H9 (cell line): ENCODE results near the gene TAF4B. TPM values are rescaled to one million over a fixed set of nuclear protein-coding genes. Genes with fewer than 3 reads are reported as not detected.

Experiments used
- DNase-seq: peaks from one replicate; pipeline ENCODE4 v3.0.0-alpha.2; 2017
- H2AFZ ChIP-seq: one replicate; pipeline ENCODE4 v1.6.1; 2013; ENCODE audit warnings: mild to moderate bottlenecking, low read length, control low read depth, moderate library complexity
- H2AK5ac ChIP-seq: 2 replicates; pipeline ENCODE4 v1.6.1; 2013; ENCODE audit warnings: low read length, control low read depth, mixed read lengths; ENCODE audit not compliant: insufficient read length
- H2BK120ac ChIP-seq: one replicate; pipeline ENCODE4 v1.6.1; 2013; ENCODE audit warnings: low read depth, mild to moderate bottlenecking, low read length, control low read depth, inconsistent platforms; ENCODE audit not compliant: poor library complexity, severe bottlenecking
- H2BK12ac ChIP-seq: 2 replicates; pipeline ENCODE4 v1.6.1; 2013; ENCODE audit warnings: low read length, control low read depth, mixed read lengths, low read depth; ENCODE audit not compliant: insufficient read length
- H2BK15ac ChIP-seq: 2 replicates; pipeline ENCODE4 v1.6.1; 2013; ENCODE audit warnings: low read depth, low read length, control low read depth
- H2BK20ac ChIP-seq: one replicate; pipeline ENCODE4 v1.6.1; 2013; ENCODE audit warnings: low read depth, mild to moderate bottlenecking, low read length, control low read depth, inconsistent platforms; ENCODE audit not compliant: poor library complexity, severe bottlenecking
- H2BK5ac ChIP-seq: 2 replicates; pipeline ENCODE4 v1.6.1; 2013; ENCODE audit warnings: low read length, control low read depth, mixed read lengths; ENCODE audit not compliant: insufficient read length
- H3K14ac ChIP-seq: 2 replicates; pipeline ENCODE4 v1.6.1; 2013; ENCODE audit warnings: low read length, control low read depth; ENCODE audit not compliant: insufficient read depth
- H3K18ac ChIP-seq: 2 replicates; pipeline ENCODE4 v1.6.1; 2013; ENCODE audit warnings: low read depth, mild to moderate bottlenecking, mixed read lengths, low read length, control low read depth; ENCODE audit not compliant: insufficient read length
- H3K23ac ChIP-seq: 2 replicates; pipeline ENCODE4 v1.6.1; 2013; ENCODE audit warnings: low read length, control low read depth, mixed read lengths, low read depth; ENCODE audit not compliant: insufficient read length
- H3K23me2 ChIP-seq: 2 replicates; pipeline ENCODE4 v1.6.1; 2013; ENCODE audit warnings: low read depth, mild to moderate bottlenecking, mixed read lengths, low read length, control low read depth; ENCODE audit not compliant: insufficient read length, poor library complexity, severe bottlenecking
- H3K27ac ChIP-seq: 2 replicates; pipeline ENCODE4 v1.5.1; 2013; ENCODE audit warnings: low read length, control low read depth, mixed read lengths, low read depth; ENCODE audit not compliant: insufficient read length
- H3K27me3 ChIP-seq: 2 replicates; pipeline ENCODE4 v1.6.1; 2013; ENCODE audit warnings: low read length, control low read depth, inconsistent platforms; ENCODE audit not compliant: insufficient read depth
- H3K4ac ChIP-seq: 2 replicates; pipeline ENCODE4 v1.6.1; 2013; ENCODE audit warnings: low read depth, mild to moderate bottlenecking, control low read depth, inconsistent platforms, low read length, moderate library complexity
- H3K4me1 ChIP-seq: 2 replicates; pipeline ENCODE4 v1.6.1; 2013; ENCODE audit warnings: low read length, control low read depth, inconsistent platforms; ENCODE audit not compliant: insufficient read depth
- H3K4me2 ChIP-seq: 2 replicates; pipeline ENCODE4 v1.6.1; 2013; ENCODE audit warnings: low read length, control low read depth, mixed read lengths; ENCODE audit not compliant: insufficient read length, insufficient read depth
- H3K56ac ChIP-seq: 2 replicates; pipeline ENCODE4 v1.6.1; 2013; ENCODE audit warnings: low read depth, mild to moderate bottlenecking, mixed read lengths, low read length, control low read depth; ENCODE audit not compliant: insufficient read length
- H3K79me1 ChIP-seq: 2 replicates; pipeline ENCODE4 v1.6.1; 2013; ENCODE audit warnings: low read depth, mild to moderate bottlenecking, moderate library complexity, low read length, control low read depth, inconsistent platforms; ENCODE audit not compliant: insufficient read depth, poor library complexity, severe bottlenecking
- H3K79me2 ChIP-seq: 2 replicates; pipeline ENCODE4 v1.6.1; 2013; ENCODE audit warnings: low read length, control low read depth, inconsistent platforms; ENCODE audit not compliant: insufficient read depth
- H3K9ac ChIP-seq: 2 replicates; pipeline ENCODE4 v1.6.1; 2013; ENCODE audit warnings: low read length, control low read depth, mixed read lengths; ENCODE audit not compliant: insufficient read length; ENCODE audit errors: extremely low read depth
- H3K9me3 ChIP-seq: one replicate; pipeline ENCODE4 v1.6.1; 2013; ENCODE audit warnings: low read depth, low read length, inconsistent platforms; ENCODE audit not compliant: control insufficient read depth
- H3T11ph ChIP-seq: one replicate; pipeline ENCODE4 v1.6.1; 2013; ENCODE audit warnings: mild to moderate bottlenecking, low read length, control low read depth, inconsistent platforms
- H4K20me1 ChIP-seq: one replicate; pipeline ENCODE4 v1.6.1; 2013; ENCODE audit not compliant: control insufficient read depth, insufficient read length, insufficient read depth
- H4K5ac ChIP-seq: 2 replicates; pipeline ENCODE4 v1.6.1; 2013; ENCODE audit warnings: low read depth, mild to moderate bottlenecking, mixed read lengths, low read length, control low read depth; ENCODE audit not compliant: insufficient read length
- H4K8ac ChIP-seq: replicated peaks from 2 replicates; pipeline ENCODE4 v1.6.1; 2013; ENCODE audit warnings: low read length, control low read depth, mixed read lengths, low read depth; ENCODE audit not compliant: insufficient read length
- H4K91ac ChIP-seq: 2 replicates; pipeline ENCODE4 v1.6.1; 2013; ENCODE audit warnings: low read depth, mild to moderate bottlenecking, moderate library complexity, mixed read lengths, low read length, control low read depth; ENCODE audit not compliant: insufficient read length
- H3K27ac Mint-ChIP-seq, 3 experiments: 2 replicates in 2 of 3; 3 replicates in 1 of 3; pipeline ENCODE4 v1.8.0; 2020 to 2021; ENCODE audit warnings: mixed read lengths in 3 of 3, mild to moderate bottlenecking in 1 of 3, moderate library complexity in 1 of 3
- H3K27me3 Mint-ChIP-seq: 2 replicates; pipeline ENCODE4 v1.8.0; 2021; ENCODE audit warnings: low read depth, mild to moderate bottlenecking, moderate library complexity, mixed read lengths
- H3K36me3 Mint-ChIP-seq, 3 experiments: 2 replicates in 2 of 3; 3 replicates in 1 of 3; pipeline ENCODE4 v1.8.0; 2020 to 2021; ENCODE audit warnings: low read depth in 3 of 3, mixed read lengths in 3 of 3; ENCODE audit not compliant: insufficient read depth in 1 of 3
- H3K4me1 Mint-ChIP-seq, 2 experiments: 2 replicates each; pipeline ENCODE4 v1.8.0; 2020; ENCODE audit warnings: mixed read lengths in 2 of 2
- H3K4me3 Mint-ChIP-seq, 2 experiments: 2 replicates in 1 of 2; 3 replicates in 1 of 2; pipeline ENCODE4 v1.8.0; 2020 to 2021; ENCODE audit warnings: mild to moderate bottlenecking in 2 of 2, mixed read lengths in 2 of 2, moderate library complexity in 1 of 2
- H3K9me3 Mint-ChIP-seq, 2 experiments: 2 replicates in 1 of 2; 3 replicates in 1 of 2; pipeline ENCODE4 v1.8.0; 2020; ENCODE audit warnings: mild to moderate bottlenecking in 2 of 2, mixed read lengths in 2 of 2, moderate library complexity in 1 of 2
- CTCF ChIP-seq: fragments of 200-600 bp; sonication (generic); conservative IDR thresholded peaks from 3 replicates; pipeline ENCODE4 v1.8.0; 2021; ENCODE audit warnings: antibody characterized with exemption, mild to moderate bottlenecking
- WGBS: extraction: QIAGEN DNeasy Blood & Tissue Kit; methylation state at CpG from one replicate; pipeline ENCODE4 v1.1.7; 2013; ENCODE audit warnings: missing lambda C conversion rate, low lambda C conversion rate, mixed read lengths; ENCODE audit not compliant: insufficient read length; ENCODE audit errors: extremely low coverage; 5-methylcytosine and 5-hydroxymethylcytosine counted together
- total RNA-seq: library from RNA; stranded (reverse); gene quantifications from 2 replicates; pipeline ENCODE4 v1.2.1, GENCODE V29; 2021

TAF4B gene
- total RNA-seq, 1 experiment from 2014 or later = 19.8 TPM

- no peak for DNase-seq
- Histone ChIP-seq H3K27me3 (no peaks in the 10 kb centered on the region), H3K23ac (no peak overlapping the region), H3K56ac (no peak overlapping the region), H4K91ac (no peak overlapping the region), H3T11ph (no peak overlapping the region), H3K27ac (no peak overlapping the region), H3K23me2 (no peaks in the 10 kb centered on the region), H4K8ac (no peak overlapping the region), H2BK5ac (no peak overlapping the region), H3K14ac (no peak overlapping the region), H3K4ac (no peak overlapping the region), H3K4me1 (peaks cover 4% of the 10 kb centered on the region; the same call in 1 of the 2 replicates), H3K18ac (no peak overlapping the region), H3K79me1 (no peaks in the 10 kb centered on the region), H2BK15ac (no peak overlapping the region), H4K5ac (no peak overlapping the region), H3K9ac (no peak overlapping the region), H3K79me2 (no peaks in the 10 kb centered on the region), H2AFZ (no peak overlapping the region), H2BK120ac (no peak overlapping the region), H3K4me2 (no peak overlapping the region), H2AK5ac (no peak overlapping the region), H2BK12ac (no peak overlapping the region), H4K20me1 (no peaks in the 10 kb centered on the region), H3K9me3 (no peaks in the 10 kb centered on the region), H2BK20ac (no peak overlapping the region)
- WGBS = no CpG with 5 or more reads among the region's 9 CpGs
- Mint-ChIP-seq H3K36me3 (no peaks in the 10 kb centered on the region; a peak in 1 of 7 replicates), H3K4me3 (no peak overlapping the region), H3K27ac (peak overlapping the region in 1 of 3 experiments; percentile 18; a peak in 1 of 7 replicates), H3K9me3 (no peaks in the 10 kb centered on the region), H3K27me3 (no peaks in the 10 kb centered on the region), H3K4me1 (no peaks in the 10 kb centered on the region)
- no peak for TF ChIP-seq CTCF
Observed at GRCh38 chr18:26421931-26422330, 195.7 kb downstream of the TAF4B start.
